Measurements from ENCODE around the gene GKN2. TPM values are rescaled to one million over a fixed set of nuclear protein-coding genes. Genes with fewer than 3 reads are reported as not detected.

Gene GKN2
- total and polyA plus RNA-seq, 4 donors = 9.1 TPM; not detected in 3

- H3K4me3 ChIP-seq (ENCODE audit: low read depth in 1 of 3, low read length in 3 of 3) = no peak overlapping the region
- WGBS = 17% methylated on average over 1 of the region's 1 CpG
- H3K9ac ChIP-seq (ENCODE audit: low read depth in 1 of 2, low read length in 2 of 2) = no peak overlapping the region
- H3K9me3 ChIP-seq (ENCODE audit: control insufficient read depth in 4 of 4, low read length in 3 of 4) = no peaks in the 10 kb centered on the region
- H3K36me3 ChIP-seq (ENCODE audit: control insufficient read depth in 4 of 4, insufficient read depth in 3 of 4, low read depth in 1 of 4, low read length in 3 of 4) = no peaks in the 10 kb centered on the region
- TF ChIP-seq HNF4A (conservative IDR thresholded peaks at IDR 0.05) (peak; percentile 35 to 77), ATF3 (IDR thresholded peaks at IDR 0.05) (no peak)
- no peak overlapping the region for H3K27ac ChIP-seq (ENCODE audit: low read depth in 1 of 2, low read length in 2 of 2)
- no peak for DNase-seq (ENCODE audit: low spot score)
- no peaks in the 10 kb centered on the region for H3K27me3 ChIP-seq (ENCODE audit: control insufficient read depth in 4 of 4, insufficient read depth in 4 of 4, low read length in 3 of 4)
- peaks cover 8 to 21% (median 8%) of the 10 kb centered on the region in 4 donors for H3K4me1 ChIP-seq (ENCODE audit: control insufficient read depth in 4 of 4, insufficient read depth in 4 of 4, low read length in 3 of 4)
Observed at GRCh38 chr2:68916226-68916625, 36.5 kb downstream of the GKN2 start.

- H3K27me3 ChIP-seq (ENCODE audit: control insufficient read depth in 4 of 4, insufficient read depth in 4 of 4, low read length in 3 of 4) = no peaks in the 10 kb centered on the region
- H3K9me3 ChIP-seq (ENCODE audit: control insufficient read depth in 4 of 4, low read length in 3 of 4) = no peaks in the 10 kb centered on the region
- no peak overlapping the region for H3K4me3 ChIP-seq (ENCODE audit: low read depth in 1 of 3, low read length in 3 of 3)
- TF ChIP-seq FOXA2 (IDR thresholded peaks at IDR 0.05) (no peak), YY1 (IDR thresholded peaks at IDR 0.05) (no peak), GABPA (IDR thresholded peaks at IDR 0.05 in 1 of 2, conservative IDR thresholded peaks at IDR 0.05 in 1 of 2) (no peak), JUND (IDR thresholded peaks at IDR 0.05) (no peak)
- TF ChIP-seq, protein P1, sequence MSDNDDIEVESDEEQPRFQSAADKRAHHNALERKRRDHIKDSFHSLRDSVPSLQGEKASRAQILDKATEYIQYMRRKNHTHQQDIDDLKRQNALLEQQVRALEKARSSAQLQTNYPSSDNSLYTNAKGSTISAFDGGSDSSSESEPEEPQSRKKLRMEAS (IDR thresholded peaks at IDR 0.05) = no peak
- no peak for DNase-seq (ENCODE audit: low spot score)
- H3K4me1 ChIP-seq (ENCODE audit: control insufficient read depth in 4 of 4, insufficient read depth in 4 of 4, low read length in 3 of 4) = peaks cover 4 to 14% (median 6%) of the 10 kb centered on the region in 4 donors
- no peaks in the 10 kb centered on the region for H3K36me3 ChIP-seq (ENCODE audit: control insufficient read depth in 4 of 4, insufficient read depth in 3 of 4, low read depth in 1 of 4, low read length in 3 of 4)
- H3K9ac ChIP-seq (ENCODE audit: low read depth in 1 of 2, low read length in 2 of 2) = no peak overlapping the region
- WGBS = 91% methylated on average over 4 of the region's 4 CpGs
- no peak overlapping the region for H3K27ac ChIP-seq (ENCODE audit: low read depth in 1 of 2, low read length in 2 of 2)
Observed at GRCh38 chr2:68915393-68915792, 37.3 kb downstream of the GKN2 start.

- Histone ChIP-seq H3K4me1 (ENCODE audit: control insufficient read depth in 4 of 4, insufficient read depth in 4 of 4, low read length in 3 of 4) (peaks cover 0 to 14% (median 6%) of the 10 kb centered on the region in 4 donors), H3K27ac (ENCODE audit: low read depth in 1 of 2, low read length in 2 of 2) (no peak overlapping the region), H3K36me3 (ENCODE audit: control insufficient read depth in 4 of 4, insufficient read depth in 3 of 4, low read depth in 1 of 4, low read length in 3 of 4) (no peaks in the 10 kb centered on the region), H3K9me3 (ENCODE audit: control insufficient read depth in 4 of 4, low read length in 3 of 4) (no peaks in the 10 kb centered on the region), H3K27me3 (ENCODE audit: control insufficient read depth in 4 of 4, insufficient read depth in 4 of 4, low read length in 3 of 4) (no peaks in the 10 kb centered on the region), H3K9ac (ENCODE audit: low read depth in 1 of 2, low read length in 2 of 2) (no peak overlapping the region), H3K4me3 (ENCODE audit: low read depth in 1 of 3, low read length in 3 of 3) (no peak overlapping the region)
- DNase-seq (ENCODE audit: low spot score) = no peak
- TF ChIP-seq RAD21 (IDR thresholded peaks at IDR 0.05) (no peak), TAF1 (conservative IDR thresholded peaks at IDR 0.05) (no peak), NR2F2 (IDR thresholded peaks at IDR 0.05) (no peak), HNF4A (conservative IDR thresholded peaks at IDR 0.05) (no peak), FOXA2 (IDR thresholded peaks at IDR 0.05) (no peak), EGR1 (IDR thresholded peaks at IDR 0.05; ENCODE audit: low read depth in 2 of 2) (no peak)
- TF ChIP-seq, protein P2, sequence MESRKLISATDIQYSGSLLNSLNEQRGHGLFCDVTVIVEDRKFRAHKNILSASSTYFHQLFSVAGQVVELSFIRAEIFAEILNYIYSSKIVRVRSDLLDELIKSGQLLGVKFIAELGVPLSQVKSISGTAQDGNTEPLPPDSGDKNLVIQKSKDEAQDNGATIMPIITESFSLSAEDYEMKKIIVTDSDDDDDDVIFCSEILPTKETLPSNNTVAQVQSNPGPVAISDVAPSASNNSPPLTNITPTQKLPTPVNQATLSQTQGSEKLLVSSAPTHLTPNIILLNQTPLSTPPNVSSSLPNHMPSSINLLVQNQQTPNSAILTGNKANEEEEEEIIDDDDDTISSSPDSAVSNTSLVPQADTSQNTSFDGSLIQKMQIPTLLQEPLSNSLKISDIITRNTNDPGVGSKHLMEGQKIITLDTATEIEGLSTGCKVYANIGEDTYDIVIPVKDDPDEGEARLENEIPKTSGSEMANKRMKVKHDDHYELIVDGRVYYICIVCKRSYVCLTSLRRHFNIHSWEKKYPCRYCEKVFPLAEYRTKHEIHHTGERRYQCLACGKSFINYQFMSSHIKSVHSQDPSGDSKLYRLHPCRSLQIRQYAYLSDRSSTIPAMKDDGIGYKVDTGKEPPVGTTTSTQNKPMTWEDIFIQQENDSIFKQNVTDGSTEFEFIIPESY (IDR thresholded peaks at IDR 0.05) = no peak
- TF ChIP-seq, protein P3, sequence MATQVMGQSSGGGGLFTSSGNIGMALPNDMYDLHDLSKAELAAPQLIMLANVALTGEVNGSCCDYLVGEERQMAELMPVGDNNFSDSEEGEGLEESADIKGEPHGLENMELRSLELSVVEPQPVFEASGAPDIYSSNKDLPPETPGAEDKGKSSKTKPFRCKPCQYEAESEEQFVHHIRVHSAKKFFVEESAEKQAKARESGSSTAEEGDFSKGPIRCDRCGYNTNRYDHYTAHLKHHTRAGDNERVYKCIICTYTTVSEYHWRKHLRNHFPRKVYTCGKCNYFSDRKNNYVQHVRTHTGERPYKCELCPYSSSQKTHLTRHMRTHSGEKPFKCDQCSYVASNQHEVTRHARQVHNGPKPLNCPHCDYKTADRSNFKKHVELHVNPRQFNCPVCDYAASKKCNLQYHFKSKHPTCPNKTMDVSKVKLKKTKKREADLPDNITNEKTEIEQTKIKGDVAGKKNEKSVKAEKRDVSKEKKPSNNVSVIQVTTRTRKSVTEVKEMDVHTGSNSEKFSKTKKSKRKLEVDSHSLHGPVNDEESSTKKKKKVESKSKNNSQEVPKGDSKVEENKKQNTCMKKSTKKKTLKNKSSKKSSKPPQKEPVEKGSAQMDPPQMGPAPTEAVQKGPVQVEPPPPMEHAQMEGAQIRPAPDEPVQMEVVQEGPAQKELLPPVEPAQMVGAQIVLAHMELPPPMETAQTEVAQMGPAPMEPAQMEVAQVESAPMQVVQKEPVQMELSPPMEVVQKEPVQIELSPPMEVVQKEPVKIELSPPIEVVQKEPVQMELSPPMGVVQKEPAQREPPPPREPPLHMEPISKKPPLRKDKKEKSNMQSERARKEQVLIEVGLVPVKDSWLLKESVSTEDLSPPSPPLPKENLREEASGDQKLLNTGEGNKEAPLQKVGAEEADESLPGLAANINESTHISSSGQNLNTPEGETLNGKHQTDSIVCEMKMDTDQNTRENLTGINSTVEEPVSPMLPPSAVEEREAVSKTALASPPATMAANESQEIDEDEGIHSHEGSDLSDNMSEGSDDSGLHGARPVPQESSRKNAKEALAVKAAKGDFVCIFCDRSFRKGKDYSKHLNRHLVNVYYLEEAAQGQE (IDR thresholded peaks at IDR 0.05) = no peak
- WGBS = 95% methylated on average over 3 of the region's 3 CpGs
Observed at GRCh38 chr2:68913359-68913758, 39.3 kb downstream of the GKN2 start.
